K562 (cell line): Measurements from ENCODE around the gene WDR62. TPM values are rescaled to one million over a fixed set of nuclear protein-coding genes. Genes with fewer than 3 reads are reported as not detected.

Experiments
- ATAC-seq: fragments of 200-7000 bp; cut with Tn5 transposase; 3 replicates; pipeline ENCODE4 v1.9.1; 2020; ENCODE audit warnings: moderate library complexity
- BruUV-seq: library from RNA; stranded (reverse); fragments of 400-500 nt; replicated peaks from 2 replicates; lab custom pipeline; 2021; lab: Mats Ljungman, UMichigan
- CTCF ChIA-PET: fragments of 300-600 bp; formaldehyde crosslinking; extraction: SDS; loops from one replicate; lab custom pipeline; 2021; ENCODE audit warnings: low intra/inter-chr PET ratio; lab: Yijun Ruan, JAX
- POLR2A ChIA-PET: fragments of 300-600, 350-650 bp; sonication (Branson Sonifier 250); formaldehyde crosslinking; extraction: SDS; loops from one replicate; lab custom pipeline; 2021; ENCODE audit warnings: antibody characterized with exemption, inconsistent platforms; lab: Yijun Ruan, JAX
- DNase-seq, 4 experiments: peaks; one replicate each; pipeline versions ENCODE4 v3.0.0 to v3.0.0-alpha.2; 2011 to 2018; ENCODE audit warnings: low spot score in 3 of 4, mixed read lengths in 3 of 4; ENCODE audit errors: extremely low read depth in 1 of 4
- FAIRE-seq: peaks from 2 replicates; lab custom pipeline; 2011; peaks lifted over from hg19 to GRCh38; lab: Jason Lieb, UNC
- H2AFZ ChIP-seq: 2 replicates; pipeline ENCODE4 v1.6.0; 2011; ENCODE audit warnings: low read depth, low read length, control low read depth, inconsistent platforms
- H3K27ac ChIP-seq: fragments of 200-600 bp; 3 replicates; pipeline ENCODE4 v1.8.0; 2011; ENCODE audit warnings: low read depth, mild to moderate bottlenecking, control low read depth, inconsistent platforms, low read length, moderate library complexity, mixed read lengths; ENCODE audit errors: extremely low read depth
- H3K27me3 ChIP-seq, 2 experiments: fragments of 300-600 bp in 1 of 2; 2 replicates in 1 of 2; 3 replicates in 1 of 2; pipeline versions ENCODE4 v1.6.0 to v1.8.0; 2011; ENCODE audit warnings: inconsistent platforms in 2 of 2, low read length in 2 of 2, mild to moderate bottlenecking in 1 of 2, mixed read lengths in 1 of 2, moderate library complexity in 1 of 2; ENCODE audit not compliant: control insufficient read depth in 2 of 2, insufficient read depth in 2 of 2
- H3K36me3 ChIP-seq: fragments of 300-600 bp; 3 replicates; pipeline ENCODE4 v1.8.0; 2011; ENCODE audit warnings: mild to moderate bottlenecking, low read length, inconsistent platforms; ENCODE audit not compliant: control insufficient read depth, insufficient read depth
- H3K4me1 ChIP-seq, 2 experiments: fragments of 200-600 bp in 1 of 2; replicated peaks in 1 of 2; 2 replicates in 1 of 2; 3 replicates in 1 of 2; pipeline versions ENCODE4 v1.5.1 to v1.8.0; 2011; ENCODE audit warnings: inconsistent platforms in 2 of 2, low read length in 2 of 2, mild to moderate bottlenecking in 1 of 2, mixed read lengths in 1 of 2, moderate library complexity in 1 of 2; ENCODE audit not compliant: control insufficient read depth in 2 of 2, insufficient read depth in 2 of 2
- H3K4me2 ChIP-seq: 2 replicates; pipeline ENCODE4 v1.6.1; 2011; ENCODE audit warnings: low read length, control low read depth, inconsistent platforms, mixed read lengths; ENCODE audit not compliant: insufficient read depth
- H3K4me3 ChIP-seq: fragments of 200-600 bp; sonication (generic), shearing (Covaris generic); 2 replicates; pipeline ENCODE4 v1.5.1; 2016; ENCODE audit warnings: control low read depth, inconsistent platforms
- H3K79me2 ChIP-seq: fragments of 200-600 bp; 3 replicates; pipeline ENCODE4 v1.8.0; 2011; ENCODE audit warnings: low read length, inconsistent platforms; ENCODE audit not compliant: control insufficient read depth, insufficient read depth
- H3K9ac ChIP-seq, 2 experiments: 2 replicates each; pipeline versions ENCODE4 v1.6.0 to v1.6.1; 2011; ENCODE audit warnings: low read depth in 2 of 2, low read length in 2 of 2, control low read depth in 1 of 2, inconsistent platforms in 1 of 2, mild to moderate bottlenecking in 1 of 2, mixed read lengths in 1 of 2; ENCODE audit not compliant: insufficient read depth in 1 of 2
- H3K9me1 ChIP-seq: one replicate; pipeline ENCODE4 v1.6.0; 2011; ENCODE audit warnings: inconsistent platforms, mild to moderate bottlenecking, low read length, moderate library complexity; ENCODE audit not compliant: control insufficient read depth, insufficient read depth
- H3K9me3 ChIP-seq: replicated peaks from 2 replicates; pipeline ENCODE4 v1.5.1; 2011; ENCODE audit warnings: low read depth, low read length, inconsistent platforms; ENCODE audit not compliant: control insufficient read depth, insufficient read depth
- H4K20me1 ChIP-seq: replicated peaks from 2 replicates; pipeline ENCODE4 v1.6.1; 2011; ENCODE audit warnings: low read length, inconsistent platforms, mixed read lengths; ENCODE audit not compliant: control insufficient read depth, insufficient read depth
- MEIS2 ChIP-seq: fragments of 450-650 bp; IDR thresholded peaks from 2 replicates; pipeline ENCODE4 v1.6.1; 2014; ENCODE audit warnings: mild to moderate bottlenecking; ENCODE audit not compliant: partially characterized antibody
- PBX2 ChIP-seq, 2 experiments: IDR thresholded peaks in 1 of 2; conservative IDR thresholded peaks in 1 of 2; 2 replicates each; pipeline ENCODE4 v1.6.1; 2016; ENCODE audit warnings: low read depth in 2 of 2, mild to moderate bottlenecking in 1 of 2, missing compliant biosample characterization in 1 of 2, missing genetic modification characterization in 1 of 2, moderate library complexity in 1 of 2
- PKNOX1 ChIP-seq: fragments of 450-650 bp; IDR thresholded peaks from 2 replicates; pipeline ENCODE4 v1.6.1; 2016
- ZC3H11A ChIP-seq: IDR thresholded peaks from 2 replicates; pipeline ENCODE4 v1.6.1; 2012; ENCODE audit warnings: low read depth, low read length, improper control_type of control experiment
- WGBS: fragments of 100-300 bp; shearing (Covaris generic); methylation state at CpG from one replicate; pipeline ENCODE4 v1.1.6; 2016; ENCODE audit warnings: low coverage, mixed read lengths; ENCODE audit not compliant: insufficient coverage; ENCODE audit errors: missing lambda C conversion rate; 5-methylcytosine and 5-hydroxymethylcytosine counted together
- in situ Hi-C: fragments of 300-500 bp; cut with MboI; formaldehyde crosslinking; loops from 4 replicates; pipeline ENCODE4 v1.15.0; 2018; ENCODE audit warnings: inconsistent platforms, mixed read lengths
- intact Hi-C: fragments of 100-400 bp; cut with micrococcal nuclease; formaldehyde crosslinking; loops from 2 replicates; pipeline ENCODE4 v1.14.2; 2022
- polyA plus RNA-seq, 8 experiments: library from polyadenylated mRNA; depleted of rRNA in 4 of 8; stranded (reverse) in 5 of 8; unstranded in 3 of 8; fragments of >200 nt; fragmentation: Nextera tagmentation in 2 of 8; fragmentation: Illumina TruSeq in 1 of 8; extraction: Ambion mirVana in 2 of 8; extraction: Trizol in 1 of 8; gene quantifications; 2 replicates each; pipeline versions ENCODE4 v1.2.1 to v1.2.3, GENCODE V29; 2011 to 2014; ENCODE audit warnings: inconsistent platforms in 1 of 8, missing spikeins in 1 of 8
- total RNA-seq, 7 experiments: library from RNA; depleted of rRNA in 6 of 7; stranded (reverse); fragments of >200 nt in 6 of 7; fragmentation: Illumina TruSeq in 2 of 7; extraction: Trizol in 2 of 7; gene quantifications; 2 replicates each; pipeline versions ENCODE4 v1.2.1 to v1.2.3, GENCODE V29; 2011 to 2021; ENCODE audit warnings: low replicate concordance in 1 of 7

The WDR62 gene
- total and polyA plus RNA-seq, 9 of the 15 experiments (the other 6 are each of a cell fraction or from before 2014, with no cell fraction given): 0.35 to 32.8 (median 14.4) TPM

DNA sequence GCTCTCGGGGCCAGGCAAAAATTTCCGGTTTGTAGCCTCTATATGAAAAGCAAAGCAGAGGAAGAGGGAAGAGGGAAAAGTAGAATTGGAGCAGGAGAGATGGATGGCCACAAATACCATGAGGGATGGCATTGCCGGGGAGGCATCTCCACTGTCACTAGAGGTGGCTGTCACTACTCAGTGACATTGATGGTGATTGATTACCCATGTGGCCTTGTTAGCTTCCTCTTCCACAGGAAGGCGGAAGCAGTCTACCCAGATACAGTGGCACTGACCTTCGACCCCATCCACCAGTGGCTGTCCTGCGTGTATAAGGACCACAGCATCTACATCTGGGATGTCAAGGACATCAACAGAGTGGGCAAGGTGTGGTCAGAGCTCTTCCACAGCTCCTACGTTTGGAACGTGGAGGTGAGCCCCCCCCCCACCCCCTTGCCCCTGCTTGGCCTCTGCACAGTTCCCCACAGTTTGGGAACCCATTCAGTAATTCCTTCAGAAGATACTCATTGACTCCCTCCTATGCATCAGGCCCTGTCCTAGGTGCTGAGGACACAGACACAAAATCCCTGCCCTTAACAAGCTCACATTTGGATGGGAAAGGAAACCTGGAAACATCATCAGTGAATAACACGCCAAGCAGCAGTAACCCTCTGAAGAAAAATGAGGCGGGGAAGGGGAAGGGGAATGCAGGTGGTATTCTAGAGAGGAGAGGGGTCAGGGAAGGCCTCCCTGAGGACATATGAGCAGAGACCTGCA is 18.6 kb downstream of the WDR62 start:
- Histone ChIP-seq H3K27me3 (no peaks in the 10 kb centered on the region), H3K9me3 (no peaks in the 10 kb centered on the region), H3K79me2 (no peaks in the 10 kb centered on the region), H4K20me1 (no peaks in the 10 kb centered on the region; the same call in 1 of the 2 replicates), H3K4me1 (peaks cover 0 to 4% of the 10 kb centered on the region in 2 experiments; a peak in 3 of 5 replicates), H3K9me1 (no peaks in the 10 kb centered on the region), H3K36me3 (peaks cover 75% of the 10 kb centered on the region; the same call in 2 of the 3 replicates), H3K4me3 (no peak overlapping the region), H3K9ac (no peak overlapping the region), H3K27ac (no peak overlapping the region), H3K4me2 (no peak overlapping the region), H2AFZ (no peak overlapping the region)
- intact Hi-C loops (no loop called here), in situ Hi-C loops (no loop called here)
- FAIRE-seq (no peak), ATAC-seq (no peak), DNase-seq (no peak)
- CTCF ChIA-PET: no interaction called here
- BruUV-seq: no TSS peak
- TF ChIP-seq MEIS2 (peak; percentile 87), PBX2 (CRISPR knock-in tag; IDR thresholded peaks at IDR 0.05; ENCODE audit: low read depth) (peak; percentile 58), PBX2 (tag; conservative IDR thresholded peaks at IDR 0.05; ENCODE audit: low read depth) (peak; percentile 74), PKNOX1 (peak; percentile 89), ZC3H11A (no peak)
- POLR2A ChIA-PET: interaction anchor here (0.6 to 2.1 kb wide), 4 partner anchors 9 to 19 kb away, joined by 3 to 6 read pairs (median 4); no protein-coding TSS in a partner anchor
- 84% methylated on average over 8 of the region's 10 CpGs for WGBS
